ENCODE measurements around the gene PDLIM3. TPM values are rescaled to one million over a fixed set of nuclear protein-coding genes. Genes with fewer than 3 reads are reported as not detected.

The PDLIM3 gene
- total and polyA plus RNA-seq, 2 of the 13 experiments (the other 11 are each of a cell fraction or from before 2014, with no cell fraction given) = 5.9 to 14.0 TPM

- TF ChIP-seq ZNF512B (CRISPR knock-in tag; IDR thresholded peaks at IDR 0.05; ENCODE audit: borderline replicate concordance) = no peak
- TF ChIP-seq ETS1 (CRISPR knock-in tag; IDR thresholded peaks at IDR 0.05) = no peak
- no peak for TF ChIP-seq MATR3 (CRISPR knock-in tag; IDR thresholded peaks at IDR 0.05)
- TF ChIP-seq REPIN1 (CRISPR knock-in tag; IDR thresholded peaks at IDR 0.05; ENCODE audit: borderline replicate concordance, low read depth) = no peak
- TF ChIP-seq NR2F1 (CRISPR knock-in tag; IDR thresholded peaks at IDR 0.05) = peak; percentile 61; a peak in 1 of 4 replicates
- TF ChIP-seq ZNF879 (CRISPR knock-in tag; IDR thresholded peaks at IDR 0.05) = no peak
- TF ChIP-seq PREB (CRISPR knock-in tag; IDR thresholded peaks at IDR 0.05) = no peak
- no peak for TF ChIP-seq ZNF703 (CRISPR knock-in tag; IDR thresholded peaks at IDR 0.05; ENCODE audit: borderline replicate concordance)
- no peak for TF ChIP-seq ZNF460 (CRISPR knock-in tag; IDR thresholded peaks at IDR 0.05; ENCODE audit: borderline replicate concordance)
- no peak for TF ChIP-seq ATM (IDR thresholded peaks at IDR 0.05; ENCODE audit: borderline replicate concordance)
- no peak for TF ChIP-seq MAFG (CRISPR knock-in tag; IDR thresholded peaks at IDR 0.05)
- TF ChIP-seq KAT2B (IDR thresholded peaks at IDR 0.05; ENCODE audit: borderline replicate concordance, low read depth, low read length) = no peak
- no peak for TF ChIP-seq GLI4 (CRISPR knock-in tag; IDR thresholded peaks at IDR 0.05; ENCODE audit: borderline replicate concordance)
- TF ChIP-seq AKAP8 (CRISPR knock-in tag; IDR thresholded peaks at IDR 0.05) = no peak
- no peak for TF ChIP-seq NFYC (CRISPR knock-in tag; IDR thresholded peaks at IDR 0.05)
- TF ChIP-seq CREM (IDR thresholded peaks at IDR 0.05) = peak; percentile 72
- no peak for TF ChIP-seq CREM (CRISPR knock-in tag; IDR thresholded peaks at IDR 0.05)
- peak; percentile 49; the same call in 1 of the 2 replicates for TF ChIP-seq TCF7 (IDR thresholded peaks at IDR 0.05; ENCODE audit: low read depth)
- TF ChIP-seq RFX1 (IDR thresholded peaks at IDR 0.05) = no peak
- no peak for TF ChIP-seq DMTF1 (CRISPR knock-in tag; IDR thresholded peaks at IDR 0.05)
- peak; percentile 66; the same call in 1 of the 2 replicates for TF ChIP-seq FOXK1 (CRISPR knock-in tag; IDR thresholded peaks at IDR 0.05; ENCODE audit: borderline replicate concordance, low read depth)
- TF ChIP-seq SKI (IDR thresholded peaks at IDR 0.05; ENCODE audit: partially characterized antibody) = no peak
- TF ChIP-seq CHCHD3 (CRISPR knock-in tag; IDR thresholded peaks at IDR 0.05) = no peak
These were observed 30.9 kb downstream of the PDLIM3 start (continued) for GRCh38 chr4:185504098-185505047.
